ENCODE results near the gene KLHL29. TPM values are rescaled to one million over a fixed set of nuclear protein-coding genes. Genes with fewer than 3 reads are reported as not detected.

The KLHL29 gene
- total RNA-seq, 1 experiment from 2014 or later = 2.4 TPM

GRCh38 chr2:23454501-23455120 lies 69.6 kb downstream of the KLHL29 start:
- Histone ChIP-seq H3K9ac (ENCODE audit: extremely low read depth, insufficient read length, low read length) (no peak overlapping the region), H3K14ac (ENCODE audit: insufficient read depth, low read length) (no peak overlapping the region), H2AFZ (ENCODE audit: low read length) (no peak overlapping the region), H3K79me2 (ENCODE audit: insufficient read depth, low read length) (no peaks in the 10 kb centered on the region), H2BK20ac (ENCODE audit: low read depth, low read length, poor library complexity, severe bottlenecking) (no peak overlapping the region), H2BK5ac (ENCODE audit: insufficient read length, low read length) (no peak overlapping the region), H3K4me2 (ENCODE audit: insufficient read depth, insufficient read length, low read length) (no peak overlapping the region), H4K5ac (ENCODE audit: insufficient read length, low read depth, low read length) (no peak overlapping the region), H3K27ac (ENCODE audit: insufficient read length, low read depth, low read length) (no peak overlapping the region), H3K4me1 (ENCODE audit: insufficient read depth, low read length) (no peaks in the 10 kb centered on the region; the same call in 1 of the 2 replicates), H4K8ac (replicated peaks; ENCODE audit: insufficient read length, low read depth, low read length) (no peak overlapping the region), H2BK15ac (ENCODE audit: low read depth, low read length) (no peak overlapping the region), H3K79me1 (ENCODE audit: insufficient read depth, low read depth, low read length, poor library complexity, severe bottlenecking) (no peaks in the 10 kb centered on the region), H3T11ph (ENCODE audit: low read length) (no peak overlapping the region), H3K27me3 (ENCODE audit: insufficient read depth, low read length) (no peaks in the 10 kb centered on the region), H4K20me1 (ENCODE audit: control insufficient read depth, insufficient read depth, insufficient read length) (no peaks in the 10 kb centered on the region), H3K23me2 (ENCODE audit: insufficient read length, low read depth, low read length, poor library complexity, severe bottlenecking) (peaks cover 3% of the 10 kb centered on the region), H3K56ac (ENCODE audit: insufficient read length, low read depth, low read length) (no peak overlapping the region), H4K91ac (ENCODE audit: insufficient read length, low read depth, low read length) (no peak overlapping the region), H2AK5ac (ENCODE audit: insufficient read length, low read length) (no peak overlapping the region), H2BK120ac (ENCODE audit: low read depth, low read length, poor library complexity, severe bottlenecking) (no peak overlapping the region), H3K9me3 (ENCODE audit: control insufficient read depth, low read depth, low read length) (no peaks in the 10 kb centered on the region), H3K18ac (ENCODE audit: insufficient read length, low read depth, low read length) (no peak overlapping the region), H3K23ac (ENCODE audit: insufficient read length, low read depth, low read length) (no peak overlapping the region), H3K4ac (ENCODE audit: low read depth, low read length) (no peak overlapping the region), H2BK12ac (ENCODE audit: insufficient read length, low read depth, low read length) (no peak overlapping the region)
- Mint-ChIP-seq H3K4me1 (peaks cover 2 to 11% of the 10 kb centered on the region in 2 experiments; a peak in 2 of 4 replicates), H3K27ac (no peak overlapping the region), H3K9me3 (no peaks in the 10 kb centered on the region), H3K4me3 (no peak overlapping the region; a peak in 1 of 5 replicates), H3K27me3 (ENCODE audit: low read depth) (no peaks in the 10 kb centered on the region), H3K36me3 (ENCODE audit: insufficient read depth in 1 of 3, low read depth in 3 of 3) (no peaks in the 10 kb centered on the region)
- TF ChIP-seq, protein P1, sequence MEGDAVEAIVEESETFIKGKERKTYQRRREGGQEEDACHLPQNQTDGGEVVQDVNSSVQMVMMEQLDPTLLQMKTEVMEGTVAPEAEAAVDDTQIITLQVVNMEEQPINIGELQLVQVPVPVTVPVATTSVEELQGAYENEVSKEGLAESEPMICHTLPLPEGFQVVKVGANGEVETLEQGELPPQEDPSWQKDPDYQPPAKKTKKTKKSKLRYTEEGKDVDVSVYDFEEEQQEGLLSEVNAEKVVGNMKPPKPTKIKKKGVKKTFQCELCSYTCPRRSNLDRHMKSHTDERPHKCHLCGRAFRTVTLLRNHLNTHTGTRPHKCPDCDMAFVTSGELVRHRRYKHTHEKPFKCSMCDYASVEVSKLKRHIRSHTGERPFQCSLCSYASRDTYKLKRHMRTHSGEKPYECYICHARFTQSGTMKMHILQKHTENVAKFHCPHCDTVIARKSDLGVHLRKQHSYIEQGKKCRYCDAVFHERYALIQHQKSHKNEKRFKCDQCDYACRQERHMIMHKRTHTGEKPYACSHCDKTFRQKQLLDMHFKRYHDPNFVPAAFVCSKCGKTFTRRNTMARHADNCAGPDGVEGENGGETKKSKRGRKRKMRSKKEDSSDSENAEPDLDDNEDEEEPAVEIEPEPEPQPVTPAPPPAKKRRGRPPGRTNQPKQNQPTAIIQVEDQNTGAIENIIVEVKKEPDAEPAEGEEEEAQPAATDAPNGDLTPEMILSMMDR (conservative IDR thresholded peaks at IDR 0.05) = no peak
- no CpG with 5 or more reads among the region's 11 CpGs for WGBS (ENCODE audit: extremely low coverage, insufficient read length, low lambda C conversion rate)
- DNase-seq = no peak
